ENCODE data around the gene DHX16.

Gene DHX16

GRCh38 chr6:30626484-30627366 lies 46.1 kb downstream of the DHX16 start, which contains the start of gene ATAT1:
ATAT1 (plus strand) TSS chr6:30626874.
- DNase-seq: peak; percentile 65

GRCh38 chr6:30625511-30625910 lies 47.3 kb downstream of the DHX16 start:
- DNase-seq: no peak

GRCh38 chr6:30619561-30619960 lies 53.2 kb downstream of the DHX16 start:
- no peak for DNase-seq

- DNase-seq: no peak
These were observed 54.5 kb downstream of the DHX16 start for GRCh38 chr6:30618270-30618797.

GRCh38 chr6:30617565-30618269 lies 55.1 kb downstream of the DHX16 start, which contains the start of gene MRPS18B:
MRPS18B (plus strand) TSS chr6:30617840; CDS start chr6:30617866, 26 bp downstream.
- DNase-seq: peak; percentile 96

- peak; percentile 99 for DNase-seq
These were observed 55.8 kb downstream of the DHX16 start, which contains the start of gene PPP1R10 for GRCh38 chr6:30616811-30617564. PPP1R10 (minus strand) TSS chr6:30617243; CDS start chr6:30609944, 7,299 bp downstream.

- peak; percentile 33 for DNase-seq
These were observed 56.6 kb downstream of the DHX16 start for GRCh38 chr6:30615958-30616810.

GRCh38 chr6:30615219-30615957 lies 57.4 kb downstream of the DHX16 start:
- DNase-seq: peak; percentile 23

- peak; percentile 95 for DNase-seq
These were observed 58.0 kb downstream of the DHX16 start for GRCh38 chr6:30614843-30615218.

- DNase-seq: no peak
These were observed 58.6 kb downstream of the DHX16 start for GRCh38 chr6:30614044-30614842.

- DNase-seq: no peak
These were observed 59.4 kb downstream of the DHX16 start for GRCh38 chr6:30613251-30614043.

- DNase-seq: no peak
These were observed 60.0 kb downstream of the DHX16 start for GRCh38 chr6:30612687-30613248.

GRCh38 chr6:30612213-30612612 lies 60.6 kb downstream of the DHX16 start:
- DNase-seq: no peak

GRCh38 chr6:30611856-30612194 lies 61.0 kb downstream of the DHX16 start:
- no peak for DNase-seq

GRCh38 chr6:30611150-30611855 lies 61.5 kb downstream of the DHX16 start:
- no peak for DNase-seq

GRCh38 chr6:30610065-30610464 lies 62.7 kb downstream of the DHX16 start:
- no peak for DNase-seq

- DNase-seq: no peak
These were observed 68.8 kb downstream of the DHX16 start for GRCh38 chr6:30603961-30604360.

Measured in DMS153 (cell line).